K562 (cell line): Measurements from ENCODE around the gene CHRNB1. TPM values are rescaled to one million over a fixed set of nuclear protein-coding genes. Genes with fewer than 3 reads are reported as not detected.

ENCODE experiments used
- BHLHE40 ChIP-seq: IDR thresholded peaks from 2 replicates; pipeline ENCODE4 v1.6.1; 2011; ENCODE audit warnings: low read length, improper control_type of control experiment
- polyA plus RNA-seq, 8 experiments: library from polyadenylated mRNA; depleted of rRNA in 4 of 8; stranded (reverse) in 5 of 8; unstranded in 3 of 8; fragments of >200 nt; fragmentation: Nextera tagmentation in 2 of 8; fragmentation: Illumina TruSeq in 1 of 8; extraction: Ambion mirVana in 2 of 8; extraction: Trizol in 1 of 8; gene quantifications; 2 replicates each; pipeline versions ENCODE4 v1.2.1 to v1.2.3, GENCODE V29; 2011 to 2014; ENCODE audit warnings: inconsistent platforms in 1 of 8, missing spikeins in 1 of 8
- total RNA-seq, 7 experiments: library from RNA; depleted of rRNA in 6 of 7; stranded (reverse); fragments of >200 nt in 6 of 7; fragmentation: Illumina TruSeq in 2 of 7; extraction: Trizol in 2 of 7; gene quantifications; 2 replicates each; pipeline versions ENCODE4 v1.2.1 to v1.2.3, GENCODE V29; 2011 to 2021; ENCODE audit warnings: low replicate concordance in 1 of 7
- TF ChIP-seq, protein P1 (sequence below): fragments of 450-650 bp; IDR thresholded peaks from 2 replicates; pipeline ENCODE4 v1.6.1; 2016; ENCODE audit warnings: mild to moderate bottlenecking, moderate library complexity
- TF ChIP-seq, protein P2 (sequence below), 2 experiments: fragments of 450-650 bp in 1 of 2; sonication (generic) in 1 of 2; formaldehyde crosslinking in 1 of 2; IDR thresholded peaks; 2 replicates each; pipeline versions ENCODE4 v1.7.1 to v1.9.0; 2016 to 2022; ENCODE audit warnings: inconsistent platforms in 1 of 2, mild to moderate bottlenecking in 1 of 2, missing genetic modification reagents in 1 of 2

CHRNB1 gene
- total and polyA plus RNA-seq, 9 of the 15 experiments (the other 6 are each of a cell fraction or from before 2014, with no cell fraction given) = 4.7 to 12.3 (median 6.8) TPM

DNA sequence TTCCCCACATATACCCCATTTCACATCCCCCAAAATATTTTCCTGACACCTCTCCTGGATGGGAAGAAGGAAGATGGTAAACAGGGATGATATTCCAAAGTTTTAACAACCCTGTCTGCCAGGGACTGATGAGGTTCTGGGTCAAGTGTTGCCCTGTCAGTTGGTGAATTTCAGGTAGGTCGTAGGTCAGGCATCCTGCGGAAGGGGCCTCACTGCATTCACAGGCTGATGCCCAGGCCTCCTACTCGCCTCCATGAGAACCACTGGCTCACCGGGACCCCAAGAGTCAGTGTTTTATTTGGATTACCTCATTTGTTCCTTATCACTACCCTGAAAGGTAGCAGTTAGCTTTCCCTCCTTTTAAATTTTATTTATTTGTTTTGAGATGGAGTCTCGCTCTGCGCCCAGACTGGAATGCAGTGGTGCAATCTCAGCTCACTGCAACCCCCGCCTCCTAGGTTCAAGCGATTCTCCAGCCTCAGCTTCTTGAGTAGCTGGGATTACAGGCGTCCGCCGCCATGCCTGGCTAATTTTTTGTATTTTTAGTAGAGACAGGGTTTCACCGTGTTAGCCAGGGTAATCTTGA lies 24.0 kb downstream of the CHRNB1 start (continued):
- TF ChIP-seq, protein P1, sequence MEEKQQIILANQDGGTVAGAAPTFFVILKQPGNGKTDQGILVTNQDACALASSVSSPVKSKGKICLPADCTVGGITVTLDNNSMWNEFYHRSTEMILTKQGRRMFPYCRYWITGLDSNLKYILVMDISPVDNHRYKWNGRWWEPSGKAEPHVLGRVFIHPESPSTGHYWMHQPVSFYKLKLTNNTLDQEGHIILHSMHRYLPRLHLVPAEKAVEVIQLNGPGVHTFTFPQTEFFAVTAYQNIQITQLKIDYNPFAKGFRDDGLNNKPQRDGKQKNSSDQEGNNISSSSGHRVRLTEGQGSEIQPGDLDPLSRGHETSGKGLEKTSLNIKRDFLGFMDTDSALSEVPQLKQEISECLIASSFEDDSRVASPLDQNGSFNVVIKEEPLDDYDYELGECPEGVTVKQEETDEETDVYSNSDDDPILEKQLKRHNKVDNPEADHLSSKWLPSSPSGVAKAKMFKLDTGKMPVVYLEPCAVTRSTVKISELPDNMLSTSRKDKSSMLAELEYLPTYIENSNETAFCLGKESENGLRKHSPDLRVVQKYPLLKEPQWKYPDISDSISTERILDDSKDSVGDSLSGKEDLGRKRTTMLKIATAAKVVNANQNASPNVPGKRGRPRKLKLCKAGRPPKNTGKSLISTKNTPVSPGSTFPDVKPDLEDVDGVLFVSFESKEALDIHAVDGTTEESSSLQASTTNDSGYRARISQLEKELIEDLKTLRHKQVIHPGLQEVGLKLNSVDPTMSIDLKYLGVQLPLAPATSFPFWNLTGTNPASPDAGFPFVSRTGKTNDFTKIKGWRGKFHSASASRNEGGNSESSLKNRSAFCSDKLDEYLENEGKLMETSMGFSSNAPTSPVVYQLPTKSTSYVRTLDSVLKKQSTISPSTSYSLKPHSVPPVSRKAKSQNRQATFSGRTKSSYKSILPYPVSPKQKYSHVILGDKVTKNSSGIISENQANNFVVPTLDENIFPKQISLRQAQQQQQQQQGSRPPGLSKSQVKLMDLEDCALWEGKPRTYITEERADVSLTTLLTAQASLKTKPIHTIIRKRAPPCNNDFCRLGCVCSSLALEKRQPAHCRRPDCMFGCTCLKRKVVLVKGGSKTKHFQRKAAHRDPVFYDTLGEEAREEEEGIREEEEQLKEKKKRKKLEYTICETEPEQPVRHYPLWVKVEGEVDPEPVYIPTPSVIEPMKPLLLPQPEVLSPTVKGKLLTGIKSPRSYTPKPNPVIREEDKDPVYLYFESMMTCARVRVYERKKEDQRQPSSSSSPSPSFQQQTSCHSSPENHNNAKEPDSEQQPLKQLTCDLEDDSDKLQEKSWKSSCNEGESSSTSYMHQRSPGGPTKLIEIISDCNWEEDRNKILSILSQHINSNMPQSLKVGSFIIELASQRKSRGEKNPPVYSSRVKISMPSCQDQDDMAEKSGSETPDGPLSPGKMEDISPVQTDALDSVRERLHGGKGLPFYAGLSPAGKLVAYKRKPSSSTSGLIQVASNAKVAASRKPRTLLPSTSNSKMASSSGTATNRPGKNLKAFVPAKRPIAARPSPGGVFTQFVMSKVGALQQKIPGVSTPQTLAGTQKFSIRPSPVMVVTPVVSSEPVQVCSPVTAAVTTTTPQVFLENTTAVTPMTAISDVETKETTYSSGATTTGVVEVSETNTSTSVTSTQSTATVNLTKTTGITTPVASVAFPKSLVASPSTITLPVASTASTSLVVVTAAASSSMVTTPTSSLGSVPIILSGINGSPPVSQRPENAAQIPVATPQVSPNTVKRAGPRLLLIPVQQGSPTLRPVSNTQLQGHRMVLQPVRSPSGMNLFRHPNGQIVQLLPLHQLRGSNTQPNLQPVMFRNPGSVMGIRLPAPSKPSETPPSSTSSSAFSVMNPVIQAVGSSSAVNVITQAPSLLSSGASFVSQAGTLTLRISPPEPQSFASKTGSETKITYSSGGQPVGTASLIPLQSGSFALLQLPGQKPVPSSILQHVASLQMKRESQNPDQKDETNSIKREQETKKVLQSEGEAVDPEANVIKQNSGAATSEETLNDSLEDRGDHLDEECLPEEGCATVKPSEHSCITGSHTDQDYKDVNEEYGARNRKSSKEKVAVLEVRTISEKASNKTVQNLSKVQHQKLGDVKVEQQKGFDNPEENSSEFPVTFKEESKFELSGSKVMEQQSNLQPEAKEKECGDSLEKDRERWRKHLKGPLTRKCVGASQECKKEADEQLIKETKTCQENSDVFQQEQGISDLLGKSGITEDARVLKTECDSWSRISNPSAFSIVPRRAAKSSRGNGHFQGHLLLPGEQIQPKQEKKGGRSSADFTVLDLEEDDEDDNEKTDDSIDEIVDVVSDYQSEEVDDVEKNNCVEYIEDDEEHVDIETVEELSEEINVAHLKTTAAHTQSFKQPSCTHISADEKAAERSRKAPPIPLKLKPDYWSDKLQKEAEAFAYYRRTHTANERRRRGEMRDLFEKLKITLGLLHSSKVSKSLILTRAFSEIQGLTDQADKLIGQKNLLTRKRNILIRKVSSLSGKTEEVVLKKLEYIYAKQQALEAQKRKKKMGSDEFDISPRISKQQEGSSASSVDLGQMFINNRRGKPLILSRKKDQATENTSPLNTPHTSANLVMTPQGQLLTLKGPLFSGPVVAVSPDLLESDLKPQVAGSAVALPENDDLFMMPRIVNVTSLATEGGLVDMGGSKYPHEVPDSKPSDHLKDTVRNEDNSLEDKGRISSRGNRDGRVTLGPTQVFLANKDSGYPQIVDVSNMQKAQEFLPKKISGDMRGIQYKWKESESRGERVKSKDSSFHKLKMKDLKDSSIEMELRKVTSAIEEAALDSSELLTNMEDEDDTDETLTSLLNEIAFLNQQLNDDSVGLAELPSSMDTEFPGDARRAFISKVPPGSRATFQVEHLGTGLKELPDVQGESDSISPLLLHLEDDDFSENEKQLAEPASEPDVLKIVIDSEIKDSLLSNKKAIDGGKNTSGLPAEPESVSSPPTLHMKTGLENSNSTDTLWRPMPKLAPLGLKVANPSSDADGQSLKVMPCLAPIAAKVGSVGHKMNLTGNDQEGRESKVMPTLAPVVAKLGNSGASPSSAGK = no peak
- TF ChIP-seq BHLHE40 = no peak
- TF ChIP-seq, protein P2, sequence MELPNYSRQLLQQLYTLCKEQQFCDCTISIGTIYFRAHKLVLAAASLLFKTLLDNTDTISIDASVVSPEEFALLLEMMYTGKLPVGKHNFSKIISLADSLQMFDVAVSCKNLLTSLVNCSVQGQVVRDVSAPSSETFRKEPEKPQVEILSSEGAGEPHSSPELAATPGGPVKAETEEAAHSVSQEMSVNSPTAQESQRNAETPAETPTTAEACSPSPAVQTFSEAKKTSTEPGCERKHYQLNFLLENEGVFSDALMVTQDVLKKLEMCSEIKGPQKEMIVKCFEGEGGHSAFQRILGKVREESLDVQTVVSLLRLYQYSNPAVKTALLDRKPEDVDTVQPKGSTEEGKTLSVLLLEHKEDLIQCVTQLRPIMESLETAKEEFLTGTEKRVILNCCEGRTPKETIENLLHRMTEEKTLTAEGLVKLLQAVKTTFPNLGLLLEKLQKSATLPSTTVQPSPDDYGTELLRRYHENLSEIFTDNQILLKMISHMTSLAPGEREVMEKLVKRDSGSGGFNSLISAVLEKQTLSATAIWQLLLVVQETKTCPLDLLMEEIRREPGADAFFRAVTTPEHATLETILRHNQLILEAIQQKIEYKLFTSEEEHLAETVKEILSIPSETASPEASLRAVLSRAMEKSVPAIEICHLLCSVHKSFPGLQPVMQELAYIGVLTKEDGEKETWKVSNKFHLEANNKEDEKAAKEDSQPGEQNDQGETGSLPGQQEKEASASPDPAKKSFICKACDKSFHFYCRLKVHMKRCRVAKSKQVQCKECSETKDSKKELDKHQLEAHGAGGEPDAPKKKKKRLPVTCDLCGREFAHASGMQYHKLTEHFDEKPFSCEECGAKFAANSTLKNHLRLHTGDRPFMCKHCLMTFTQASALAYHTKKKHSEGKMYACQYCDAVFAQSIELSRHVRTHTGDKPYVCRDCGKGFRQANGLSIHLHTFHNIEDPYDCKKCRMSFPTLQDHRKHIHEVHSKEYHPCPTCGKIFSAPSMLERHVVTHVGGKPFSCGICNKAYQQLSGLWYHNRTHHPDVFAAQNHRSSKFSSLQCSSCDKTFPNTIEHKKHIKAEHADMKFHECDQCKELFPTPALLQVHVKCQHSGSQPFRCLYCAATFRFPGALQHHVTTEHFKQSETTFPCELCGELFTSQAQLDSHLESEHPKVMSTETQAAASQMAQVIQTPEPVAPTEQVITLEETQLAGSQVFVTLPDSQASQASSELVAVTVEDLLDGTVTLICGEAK (IDR thresholded peaks at IDR 0.05) = no peak
- TF ChIP-seq, protein P2 (CRISPR knock-in tag; IDR thresholded peaks at IDR 0.05) = no peak
